HG03108 (cell line): ENCODE measurements around the gene TMEM11.
"Not testable (repeated sequence)": the region's sequence is repeated elsewhere in the genome, so short reads cannot be mapped to it uniquely, and the experiment has no call there.

Source experiments
- ATAC-seq: cut with Tn5 transposase; IDR thresholded peaks from one replicate; pipeline ENCODE4 v1.9.1; 2021; ENCODE audit warnings: moderate library complexity; ENCODE audit not compliant: unreplicated experiment

Gene TMEM11

GRCh38 chr17:21242780-21243515 is 29.0 kb upstream of the TMEM11 start:
- ATAC-seq, result no peak

GRCh38 chr17:21242026-21242697 is 28.2 kb upstream of the TMEM11 start:
- ATAC-seq, result no peak

- ATAC-seq, result no peak
Measured at GRCh38 chr17:21241564-21241963, 27.6 kb upstream of the TMEM11 start.

GRCh38 chr17:21240369-21241055 is 26.6 kb upstream of the TMEM11 start:
- ATAC-seq, result no peak

GRCh38 chr17:21239680-21240368 is 25.9 kb upstream of the TMEM11 start:
- no peak for ATAC-seq

GRCh38 chr17:21235921-21236320 is 22.0 kb upstream of the TMEM11 start:
- ATAC-seq, result no peak

- ATAC-seq, result no peak
Measured at GRCh38 chr17:21233581-21234347, 19.8 kb upstream of the TMEM11 start.

GRCh38 chr17:21232033-21232749 is 18.2 kb upstream of the TMEM11 start:
- ATAC-seq, result no peak

GRCh38 chr17:21231533-21231932 is 17.6 kb upstream of the TMEM11 start:
- no peak for ATAC-seq

- ATAC-seq, result no peak
Measured at GRCh38 chr17:21228845-21229244, 14.9 kb upstream of the TMEM11 start.

- no peak for ATAC-seq
Measured at GRCh38 chr17:21228111-21228510, 14.2 kb upstream of the TMEM11 start.

- not testable (repeated sequence) for ATAC-seq
Measured at GRCh38 chr17:21227277-21227676, 13.3 kb upstream of the TMEM11 start.

GRCh38 chr17:21223086-21223485 is 9.1 kb upstream of the TMEM11 start:
- ATAC-seq, result no peak

- ATAC-seq, result no peak
Measured at GRCh38 chr17:21218831-21219380, 4.9 kb upstream of the TMEM11 start.

- no peak for ATAC-seq
Measured at GRCh38 chr17:21218101-21218500, 4.1 kb upstream of the TMEM11 start.

- no peak for ATAC-seq
Measured at GRCh38 chr17:21217346-21217745, 3.4 kb upstream of the TMEM11 start.

GRCh38 chr17:21215935-21216334 is 2.0 kb upstream of the TMEM11 start:
- no peak for ATAC-seq

GRCh38 chr17:21214777-21215541 is 998 bp upstream of the TMEM11 start:
- ATAC-seq, result peak; percentile 6

GRCh38 chr17:21213638-21214014 is 335 bp downstream of the TMEM11 start:
- peak; percentile 5 for ATAC-seq
